K562 (cell line): ENCODE results near the gene IQUB. TPM values are rescaled to one million over a fixed set of nuclear protein-coding genes. Genes with fewer than 3 reads are reported as not detected.

Source experiments
- CHD2 ChIP-seq: IDR thresholded peaks from 2 replicates; pipeline ENCODE4 v1.6.1; 2011; ENCODE audit warnings: low read depth, low read length
- EP400 ChIP-seq: fragments of 450-650 bp; IDR thresholded peaks from 2 replicates; pipeline ENCODE4 v1.6.1; 2017; ENCODE audit warnings: antibody characterized with exemption, mild to moderate bottlenecking, moderate library complexity
- HCFC1 ChIP-seq: IDR thresholded peaks from 2 replicates; pipeline ENCODE4 v1.6.1; 2012; ENCODE audit warnings: low read depth, low read length, improper control_type of control experiment
- MTA3 ChIP-seq: fragments of 450-650 bp; formaldehyde crosslinking; IDR thresholded peaks from 2 replicates; pipeline ENCODE4 v1.6.1; 2017; ENCODE audit warnings: mild to moderate bottlenecking, borderline replicate concordance
- POLR2G ChIP-seq: fragments of 200-400 bp; formaldehyde crosslinking; IDR thresholded peaks from 2 replicates; pipeline ENCODE4 v1.6.1; 2017; ENCODE audit warnings: low read depth, mild to moderate bottlenecking, antibody characterized with exemption, low read length, moderate library complexity
- POU5F1 ChIP-seq: fragments of 150-350 bp; IDR thresholded peaks from 2 replicates; pipeline ENCODE4 v1.6.1; 2014; ENCODE audit warnings: borderline replicate concordance, low read length, low read depth, mild to moderate bottlenecking; ENCODE audit not compliant: partially characterized antibody
- SIRT6 ChIP-seq: IDR thresholded peaks from one replicate; pipeline ENCODE4 v1.6.1; 2012; ENCODE audit warnings: low read depth, mild to moderate bottlenecking, control low read depth, inconsistent platforms, low read length, moderate library complexity
- SOX6 ChIP-seq: fragments of 450-650 bp; IDR thresholded peaks from 2 replicates; pipeline ENCODE4 v1.6.1; 2014; ENCODE audit warnings: mild to moderate bottlenecking
- TGIF2 ChIP-seq: sonication (generic); formaldehyde crosslinking; IDR thresholded peaks from 2 replicates; pipeline ENCODE4 v1.8.1; 2022; ENCODE audit warnings: mild to moderate bottlenecking, missing genetic modification reagents, moderate library complexity
- XRCC3 ChIP-seq: fragments of 450-650 bp; IDR thresholded peaks from 2 replicates; pipeline ENCODE4 v1.6.1; 2017; ENCODE audit warnings: mild to moderate bottlenecking, moderate library complexity
- YBX1 ChIP-seq: fragments of 450-650 bp; IDR thresholded peaks from 2 replicates; pipeline ENCODE4 v1.7.1; 2016; ENCODE audit warnings: mild to moderate bottlenecking
- ZNF197 ChIP-seq: fragments of 200-800 bp; sonication (Bioruptor generic); IDR thresholded peaks from 2 replicates; pipeline ENCODE4 v1.6.1; 2016; ENCODE audit warnings: low read depth, missing genetic modification characterization, missing compliant biosample characterization
- polyA plus RNA-seq, 8 experiments: library from polyadenylated mRNA; depleted of rRNA in 4 of 8; stranded (reverse) in 5 of 8; unstranded in 3 of 8; fragments of >200 nt; fragmentation: Nextera tagmentation in 2 of 8; fragmentation: Illumina TruSeq in 1 of 8; extraction: Ambion mirVana in 2 of 8; extraction: Trizol in 1 of 8; gene quantifications; 2 replicates each; pipeline versions ENCODE4 v1.2.1 to v1.2.3, GENCODE V29; 2011 to 2014; ENCODE audit warnings: inconsistent platforms in 1 of 8, missing spikeins in 1 of 8
- total RNA-seq, 7 experiments: library from RNA; depleted of rRNA in 6 of 7; stranded (reverse); fragments of >200 nt in 6 of 7; fragmentation: Illumina TruSeq in 2 of 7; extraction: Trizol in 2 of 7; gene quantifications; 2 replicates each; pipeline versions ENCODE4 v1.2.1 to v1.2.3, GENCODE V29; 2011 to 2021; ENCODE audit warnings: low replicate concordance in 1 of 7
- TF ChIP-seq, protein P1 (sequence below), 2 experiments: fragments of 450-650 bp; conservative IDR thresholded peaks; 2 replicates each; pipeline ENCODE4 v1.6.1; 2017; ENCODE audit warnings: mild to moderate bottlenecking in 2 of 2, moderate library complexity in 2 of 2
- TF ChIP-seq, protein P2 (sequence below): fragments of 450-650 bp; formaldehyde crosslinking; IDR thresholded peaks from 2 replicates; pipeline ENCODE4 v1.4.0; 2022; ENCODE audit warnings: mild to moderate bottlenecking, moderate library complexity
- TF ChIP-seq, protein P3 (sequence below): fragments of 250-450 bp; sonication (Bioruptor Pico); IDR thresholded peaks from 2 replicates; pipeline ENCODE4 v1.4.0; 2020; ENCODE audit warnings: mild to moderate bottlenecking, moderate library complexity
- TF ChIP-seq, protein P4 (sequence below), 2 experiments: fragments of 450-650 bp in 1 of 2; sonication (generic) in 1 of 2; formaldehyde crosslinking in 1 of 2; IDR thresholded peaks; 2 replicates each; pipeline versions ENCODE4 v1.7.1 to v1.9.0; 2016 to 2022; ENCODE audit warnings: inconsistent platforms in 1 of 2, mild to moderate bottlenecking in 1 of 2, missing genetic modification reagents in 1 of 2

Gene IQUB
- total and polyA plus RNA-seq, 9 of the 15 experiments (the other 6 are each of a cell fraction or from before 2014, with no cell fraction given) = 0.62 to 2.6 (median 1.4) TPM

DNA sequence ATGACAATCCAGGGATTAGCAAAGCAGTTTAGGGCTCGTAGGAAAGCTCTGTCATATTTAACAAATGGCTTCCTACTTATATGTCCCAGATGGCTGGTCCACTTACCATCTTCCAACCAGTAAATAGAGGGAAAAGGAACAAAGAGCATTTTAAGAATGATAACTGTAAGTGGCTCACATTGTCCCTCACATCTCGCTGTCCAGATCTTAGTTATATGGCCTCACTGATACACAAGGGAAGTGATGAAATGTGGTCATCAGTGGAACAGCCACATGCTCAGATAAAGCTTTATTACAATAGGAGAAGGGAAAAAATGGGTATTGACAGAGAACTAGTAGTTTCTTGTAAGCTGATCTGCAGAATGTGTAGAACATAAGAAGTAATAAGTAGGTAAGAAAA lies 35.8 kb downstream of the IQUB start (continued):
- TF ChIP-seq, protein P1, sequence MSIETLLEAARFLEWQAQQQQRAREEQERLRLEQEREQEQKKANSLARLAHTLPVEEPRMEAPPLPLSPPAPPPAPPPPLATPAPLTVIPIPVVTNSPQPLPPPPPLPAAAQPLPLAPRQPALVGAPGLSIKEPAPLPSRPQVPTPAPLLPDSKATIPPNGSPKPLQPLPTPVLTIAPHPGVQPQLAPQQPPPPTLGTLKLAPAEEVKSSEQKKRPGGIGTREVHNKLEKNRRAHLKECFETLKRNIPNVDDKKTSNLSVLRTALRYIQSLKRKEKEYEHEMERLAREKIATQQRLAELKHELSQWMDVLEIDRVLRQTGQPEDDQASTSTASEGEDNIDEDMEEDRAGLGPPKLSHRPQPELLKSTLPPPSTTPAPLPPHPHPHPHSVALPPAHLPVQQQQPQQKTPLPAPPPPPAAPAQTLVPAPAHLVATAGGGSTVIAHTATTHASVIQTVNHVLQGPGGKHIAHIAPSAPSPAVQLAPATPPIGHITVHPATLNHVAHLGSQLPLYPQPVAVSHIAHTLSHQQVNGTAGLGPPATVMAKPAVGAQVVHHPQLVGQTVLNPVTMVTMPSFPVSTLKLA (conservative IDR thresholded peaks at IDR 0.05) = peak; percentile 21 to 48; a peak in 2 of 4 replicates
- no peak for TF ChIP-seq XRCC3
- TF ChIP-seq, protein P2, sequence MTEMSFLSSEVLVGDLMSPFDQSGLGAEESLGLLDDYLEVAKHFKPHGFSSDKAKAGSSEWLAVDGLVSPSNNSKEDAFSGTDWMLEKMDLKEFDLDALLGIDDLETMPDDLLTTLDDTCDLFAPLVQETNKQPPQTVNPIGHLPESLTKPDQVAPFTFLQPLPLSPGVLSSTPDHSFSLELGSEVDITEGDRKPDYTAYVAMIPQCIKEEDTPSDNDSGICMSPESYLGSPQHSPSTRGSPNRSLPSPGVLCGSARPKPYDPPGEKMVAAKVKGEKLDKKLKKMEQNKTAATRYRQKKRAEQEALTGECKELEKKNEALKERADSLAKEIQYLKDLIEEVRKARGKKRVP = peak; percentile 79
- TF ChIP-seq HCFC1 = no peak
- TF ChIP-seq POLR2G = no peak
- TF ChIP-seq, protein P3, sequence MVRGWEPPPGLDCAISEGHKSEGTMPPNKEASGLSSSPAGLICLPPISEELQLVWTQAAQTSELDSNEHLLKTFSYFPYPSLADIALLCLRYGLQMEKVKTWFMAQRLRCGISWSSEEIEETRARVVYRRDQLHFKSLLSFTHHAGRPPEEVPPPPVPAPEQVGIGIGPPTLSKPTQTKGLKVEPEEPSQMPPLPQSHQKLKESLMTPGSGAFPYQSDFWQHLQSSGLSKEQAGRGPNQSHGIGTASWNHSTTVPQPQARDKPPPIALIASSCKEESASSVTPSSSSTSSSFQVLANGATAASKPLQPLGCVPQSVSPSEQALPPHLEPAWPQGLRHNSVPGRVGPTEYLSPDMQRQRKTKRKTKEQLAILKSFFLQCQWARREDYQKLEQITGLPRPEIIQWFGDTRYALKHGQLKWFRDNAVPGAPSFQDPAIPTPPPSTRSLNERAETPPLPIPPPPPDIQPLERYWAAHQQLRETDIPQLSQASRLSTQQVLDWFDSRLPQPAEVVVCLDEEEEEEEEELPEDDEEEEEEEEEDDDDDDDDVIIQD (CRISPR knock-in tag) = no peak
- no peak for TF ChIP-seq YBX1
- no peak for TF ChIP-seq SIRT6
- peak; percentile 99 for TF ChIP-seq SOX6
- TF ChIP-seq CHD2 = no peak
- TF ChIP-seq, protein P4, sequence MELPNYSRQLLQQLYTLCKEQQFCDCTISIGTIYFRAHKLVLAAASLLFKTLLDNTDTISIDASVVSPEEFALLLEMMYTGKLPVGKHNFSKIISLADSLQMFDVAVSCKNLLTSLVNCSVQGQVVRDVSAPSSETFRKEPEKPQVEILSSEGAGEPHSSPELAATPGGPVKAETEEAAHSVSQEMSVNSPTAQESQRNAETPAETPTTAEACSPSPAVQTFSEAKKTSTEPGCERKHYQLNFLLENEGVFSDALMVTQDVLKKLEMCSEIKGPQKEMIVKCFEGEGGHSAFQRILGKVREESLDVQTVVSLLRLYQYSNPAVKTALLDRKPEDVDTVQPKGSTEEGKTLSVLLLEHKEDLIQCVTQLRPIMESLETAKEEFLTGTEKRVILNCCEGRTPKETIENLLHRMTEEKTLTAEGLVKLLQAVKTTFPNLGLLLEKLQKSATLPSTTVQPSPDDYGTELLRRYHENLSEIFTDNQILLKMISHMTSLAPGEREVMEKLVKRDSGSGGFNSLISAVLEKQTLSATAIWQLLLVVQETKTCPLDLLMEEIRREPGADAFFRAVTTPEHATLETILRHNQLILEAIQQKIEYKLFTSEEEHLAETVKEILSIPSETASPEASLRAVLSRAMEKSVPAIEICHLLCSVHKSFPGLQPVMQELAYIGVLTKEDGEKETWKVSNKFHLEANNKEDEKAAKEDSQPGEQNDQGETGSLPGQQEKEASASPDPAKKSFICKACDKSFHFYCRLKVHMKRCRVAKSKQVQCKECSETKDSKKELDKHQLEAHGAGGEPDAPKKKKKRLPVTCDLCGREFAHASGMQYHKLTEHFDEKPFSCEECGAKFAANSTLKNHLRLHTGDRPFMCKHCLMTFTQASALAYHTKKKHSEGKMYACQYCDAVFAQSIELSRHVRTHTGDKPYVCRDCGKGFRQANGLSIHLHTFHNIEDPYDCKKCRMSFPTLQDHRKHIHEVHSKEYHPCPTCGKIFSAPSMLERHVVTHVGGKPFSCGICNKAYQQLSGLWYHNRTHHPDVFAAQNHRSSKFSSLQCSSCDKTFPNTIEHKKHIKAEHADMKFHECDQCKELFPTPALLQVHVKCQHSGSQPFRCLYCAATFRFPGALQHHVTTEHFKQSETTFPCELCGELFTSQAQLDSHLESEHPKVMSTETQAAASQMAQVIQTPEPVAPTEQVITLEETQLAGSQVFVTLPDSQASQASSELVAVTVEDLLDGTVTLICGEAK (IDR thresholded peaks at IDR 0.05) = peak; percentile 60
- TF ChIP-seq, protein P4 (CRISPR knock-in tag; IDR thresholded peaks at IDR 0.05) = no peak
- no peak for TF ChIP-seq POU5F1
- TF ChIP-seq EP400 = peak; percentile 76; the same call in 1 of the 2 replicates
- no peak for TF ChIP-seq TGIF2 (CRISPR knock-in tag)
- 0 out of 2 replicates have a peak, but pooled peaks have one; percentile 35 for TF ChIP-seq ZNF197 (CRISPR knock-in tag)
- TF ChIP-seq MTA3 = no peak
